Stimulated activated CD4-positive, alpha-beta T cell treated with anti-CD3 and anti-CD28 coated beads, Interleukin-4, amount 100 ng/mL, for 48 hours (primary cell): Measurements from ENCODE around the gene ASB1.

Experiments used
- DNase-seq, 2 donors: peaks; one replicate each; pipeline ENCODE4 v3.0.0-alpha.2; 2020; ENCODE audit warnings: low read depth in 2 of 2

ASB1 gene

GRCh38 chr2:238426568-238427434 lies at the start of gene ASB1:
Gene ASB1 (plus strand): TSS chr2:238426927. CDS start chr2:238427071, 144 bp downstream.
- peak; percentile 61 to 77 for DNase-seq

- no peak for DNase-seq
These were observed 48.3 kb upstream of the ASB1 start for GRCh38 chr2:238378230-238379095.

GRCh38 chr2:238379096-238379810 lies 47.5 kb upstream of the ASB1 start:
- DNase-seq: no peak

- DNase-seq: no peak
These were observed 46.4 kb upstream of the ASB1 start for GRCh38 chr2:238380336-238380735.

- no peak for DNase-seq
These were observed 45.9 kb upstream of the ASB1 start for GRCh38 chr2:238380785-238381184.

GRCh38 chr2:238381341-238382115 lies 45.2 kb upstream of the ASB1 start:
- no peak for DNase-seq

- no peak for DNase-seq
These were observed 44.3 kb upstream of the ASB1 start for GRCh38 chr2:238382381-238382781.

- no peak for DNase-seq
These were observed 43.6 kb upstream of the ASB1 start for GRCh38 chr2:238383135-238383534.

GRCh38 chr2:238383743-238384380 lies 42.9 kb upstream of the ASB1 start:
- DNase-seq: no peak

GRCh38 chr2:238387332-238387731 lies 39.4 kb upstream of the ASB1 start:
- no peak for DNase-seq

- no peak for DNase-seq
These were observed 37.9 kb upstream of the ASB1 start for GRCh38 chr2:238388794-238389193.

- no peak for DNase-seq
These were observed 36.6 kb upstream of the ASB1 start for GRCh38 chr2:238389988-238390589.

- no peak for DNase-seq
These were observed 35.6 kb upstream of the ASB1 start for GRCh38 chr2:238391042-238391689.

GRCh38 chr2:238396663-238397062 lies 30.1 kb upstream of the ASB1 start:
- no peak for DNase-seq

GRCh38 chr2:238397356-238397755 lies 29.4 kb upstream of the ASB1 start:
- DNase-seq: no peak

- DNase-seq: no peak
These were observed 28.1 kb upstream of the ASB1 start for GRCh38 chr2:238398577-238398976.

- DNase-seq: no peak
These were observed 27.6 kb upstream of the ASB1 start for GRCh38 chr2:238399094-238399493.

GRCh38 chr2:238401551-238401950 lies 25.2 kb upstream of the ASB1 start:
- DNase-seq: no peak

- DNase-seq: no peak
These were observed 22.9 kb upstream of the ASB1 start for GRCh38 chr2:238403632-238404405.
